IMR-90 (cell line): ENCODE data around the gene ESR1. TPM values are rescaled to one million over a fixed set of nuclear protein-coding genes. Genes with fewer than 3 reads are reported as not detected.

ENCODE experiments used
- ATAC-seq: fragments of 200-7000 bp; cut with Tn5 transposase; 2 replicates; pipeline ENCODE4 v1.9.1; 2020; ENCODE audit warnings: low read depth, mild to moderate bottlenecking, moderate library complexity
- BruUV-seq: library from RNA; stranded (reverse); fragments of 400-500 nt; replicated peaks from 2 replicates; lab custom pipeline; 2021; lab: Mats Ljungman, UMichigan
- CTCF ChIA-PET: fragments of 300-600 bp; formaldehyde crosslinking; extraction: SDS; loops from one replicate; lab custom pipeline; 2021; ENCODE audit warnings: antibody characterized with exemption; lab: Yijun Ruan, JAX
- POLR2A ChIA-PET: fragments of 300-600 bp; sonication (Branson Sonifier 250); formaldehyde crosslinking; loops from one replicate; lab custom pipeline; 2022; ENCODE audit warnings: antibody characterized with exemption; ENCODE audit not compliant: unreplicated experiment; lab: Charles Lee
- DNase-seq: peaks from one replicate; pipeline ENCODE4 v3.0.0; 2013
- H2AFZ ChIP-seq: replicated peaks from 2 replicates; pipeline ENCODE3; 2013; ENCODE audit warnings: low read length, mild to moderate bottlenecking; ENCODE audit not compliant: poor library complexity
- H2AK5ac ChIP-seq: 2 replicates; pipeline ENCODE4 v1.6.1; 2013; ENCODE audit warnings: low read depth, low read length, inconsistent platforms
- H2AK9ac ChIP-seq: replicated peaks from 2 replicates; pipeline ENCODE3; 2013; ENCODE audit warnings: mild to moderate bottlenecking, low read depth, low read length, moderate library complexity; ENCODE audit not compliant: poor library complexity
- H2BK120ac ChIP-seq: 2 replicates; pipeline ENCODE4 v1.6.1; 2013; ENCODE audit warnings: low read depth, low read length, inconsistent platforms
- H2BK15ac ChIP-seq: 3 replicates; pipeline ENCODE4 v1.6.1; 2013; ENCODE audit warnings: low read depth, low read length, inconsistent platforms
- H2BK20ac ChIP-seq: 2 replicates; pipeline ENCODE4 v1.6.1; 2013; ENCODE audit warnings: low read depth, mild to moderate bottlenecking, inconsistent platforms, low read length, moderate library complexity
- H2BK5ac ChIP-seq: 2 replicates; pipeline ENCODE4 v1.6.1; 2013; ENCODE audit warnings: mild to moderate bottlenecking, low read depth, low read length, inconsistent platforms; ENCODE audit not compliant: poor library complexity, severe bottlenecking
- H3K14ac ChIP-seq: replicated peaks from 2 replicates; pipeline ENCODE4 v1.6.1; 2013; ENCODE audit warnings: low read depth, low read length, inconsistent platforms
- H3K18ac ChIP-seq: 2 replicates; pipeline ENCODE4 v1.6.1; 2013; ENCODE audit warnings: low read depth, low read length, control low read depth
- H3K23ac ChIP-seq: 2 replicates; pipeline ENCODE4 v1.6.1; 2013; ENCODE audit warnings: low read depth, low read length, inconsistent platforms
- H3K27ac ChIP-seq: 2 replicates; pipeline ENCODE4 v1.5.1; 2013; ENCODE audit warnings: mild to moderate bottlenecking, control low read depth, low read length; ENCODE audit not compliant: insufficient read depth
- H3K27me3 ChIP-seq: 2 replicates; pipeline ENCODE4 v1.6.1; 2013; ENCODE audit warnings: low read length; ENCODE audit not compliant: control insufficient read depth, insufficient read depth
- H3K36me3 ChIP-seq: 2 replicates; pipeline ENCODE4 v1.6.1; 2013; ENCODE audit warnings: low read length, mixed read lengths; ENCODE audit not compliant: control insufficient read depth, insufficient read depth
- H3K4ac ChIP-seq: 2 replicates; pipeline ENCODE4 v1.6.1; 2013; ENCODE audit warnings: low read depth, low read length, inconsistent platforms
- H3K4me1 ChIP-seq: 2 replicates; pipeline ENCODE4 v1.6.1; 2013; ENCODE audit warnings: low read length, mixed read lengths; ENCODE audit not compliant: control insufficient read depth, insufficient read depth
- H3K4me2 ChIP-seq: 2 replicates; pipeline ENCODE4 v1.6.1; 2013; ENCODE audit warnings: low read depth, mild to moderate bottlenecking, control low read depth, low read length, moderate library complexity
- H3K4me3 ChIP-seq: 2 replicates; pipeline ENCODE4 v1.5.1; 2013; ENCODE audit warnings: low read depth, mild to moderate bottlenecking, control low read depth, low read length, moderate library complexity; ENCODE audit not compliant: insufficient read depth
- H3K56ac ChIP-seq: 2 replicates; pipeline ENCODE4 v1.6.1; 2013; ENCODE audit warnings: low read length, inconsistent platforms; ENCODE audit not compliant: insufficient read depth; ENCODE audit errors: extremely low read depth
- H3K79me1 ChIP-seq, 2 experiments: 2 replicates each; pipeline ENCODE4 v1.6.1; 2013; ENCODE audit warnings: low read length in 2 of 2, inconsistent platforms in 1 of 2, low read depth in 1 of 2
- H3K9ac ChIP-seq: 2 replicates; pipeline ENCODE4 v1.6.1; 2013; ENCODE audit warnings: low read depth, low read length, control low read depth
- H3K9me1 ChIP-seq: 2 replicates; pipeline ENCODE4 v1.6.1; 2013; ENCODE audit warnings: low read length, inconsistent platforms; ENCODE audit not compliant: insufficient read depth
- H3K9me3 ChIP-seq: 2 replicates; pipeline ENCODE4 v1.6.1; 2013; ENCODE audit warnings: low read length; ENCODE audit not compliant: control insufficient read depth, insufficient read depth
- H4K20me1 ChIP-seq: 2 replicates; pipeline ENCODE4 v1.6.1; 2013; ENCODE audit warnings: low read length, inconsistent platforms; ENCODE audit not compliant: insufficient read depth
- H4K5ac ChIP-seq: 2 replicates; pipeline ENCODE4 v1.6.1; 2013; ENCODE audit warnings: mild to moderate bottlenecking, low read depth, low read length, control low read depth
- H4K8ac ChIP-seq, 2 experiments: 2 replicates each; pipeline ENCODE4 v1.6.1; 2013; ENCODE audit warnings: low read depth in 2 of 2, low read length in 2 of 2, control low read depth in 1 of 2, inconsistent platforms in 1 of 2
- H4K91ac ChIP-seq: 2 replicates; pipeline ENCODE4 v1.6.1; 2013; ENCODE audit warnings: low read depth, low read length, inconsistent platforms; ENCODE audit not compliant: insufficient read depth
- BHLHE40 ChIP-seq: fragments of 150-350 bp; IDR thresholded peaks from 2 replicates; pipeline ENCODE4 v1.6.1; 2016; ENCODE audit warnings: mild to moderate bottlenecking, low read depth, low read length
- CEBPB ChIP-seq: IDR thresholded peaks from 2 replicates; pipeline ENCODE4 v1.6.1; 2012; ENCODE audit warnings: low read depth, low read length, improper control_type of control experiment
- ELK1 ChIP-seq: fragments of 150-350 bp; IDR thresholded peaks from 2 replicates; pipeline ENCODE4 v1.6.1; 2016; ENCODE audit warnings: low read depth, mild to moderate bottlenecking, low read length, moderate library complexity, borderline replicate concordance
- MAFK ChIP-seq: IDR thresholded peaks from 2 replicates; pipeline ENCODE4 v1.6.1; 2012; ENCODE audit warnings: low read depth, low read length, improper control_type of control experiment
- MAZ ChIP-seq: IDR thresholded peaks from 2 replicates; pipeline ENCODE4 v1.6.1; 2012; ENCODE audit warnings: low read depth, mild to moderate bottlenecking, low read length, improper control_type of control experiment, moderate library complexity, borderline replicate concordance
- MXI1 ChIP-seq: IDR thresholded peaks from 2 replicates; pipeline ENCODE4 v1.6.1; 2012; ENCODE audit warnings: low read depth, mild to moderate bottlenecking, low read length, moderate library complexity, borderline replicate concordance
- NFE2L2 ChIP-seq: fragments of 150-350 bp; IDR thresholded peaks from 2 replicates; pipeline ENCODE4 v1.6.1; 2016; ENCODE audit warnings: low read depth, mild to moderate bottlenecking, low read length
- RAD21 ChIP-seq: IDR thresholded peaks from 2 replicates; pipeline ENCODE4 v1.6.1; 2012; ENCODE audit warnings: low read length, improper control_type of control experiment
- RCOR1 ChIP-seq: IDR thresholded peaks from 2 replicates; pipeline ENCODE4 v1.6.1; 2012; ENCODE audit warnings: mild to moderate bottlenecking, low read length, improper control_type of control experiment; ENCODE audit not compliant: insufficient replicate concordance
- RFX5 ChIP-seq: IDR thresholded peaks from 2 replicates; pipeline ENCODE4 v1.8.0; 2012; ENCODE audit warnings: low read depth, mild to moderate bottlenecking, low read length, moderate library complexity
- SMC3 ChIP-seq: fragments of 150-350 bp; IDR thresholded peaks from 2 replicates; pipeline ENCODE4 v1.6.1; 2016; ENCODE audit warnings: low read depth, mild to moderate bottlenecking, antibody characterized with exemption, low read length, moderate library complexity
- WGBS, 2 experiments: methylation state at CpG; one replicate each; pipeline versions ENCODE4 v1.1.5 to v1.1.7; 2013; ENCODE audit warnings: missing lambda C conversion rate in 2 of 2; ENCODE audit not compliant: insufficient read length in 1 of 2; ENCODE audit errors: extremely low coverage in 2 of 2; 5-methylcytosine and 5-hydroxymethylcytosine counted together
- dilution Hi-C: fragments of 300-500 bp; cut with HindIII; formaldehyde crosslinking; loops from one replicate; pipeline ENCODE4 v1.14.3; 2018; ENCODE audit warnings: low sequenced_read_pairs; ENCODE audit not compliant: unreplicated experiment
- in situ Hi-C: fragments of 300-500 bp; cut with MboI; formaldehyde crosslinking; loops from 3 replicates; pipeline ENCODE4 v1.14.3; 2019; ENCODE audit warnings: low sequenced_read_pairs, inconsistent platforms, mixed read lengths
- intact Hi-C: fragments of 100-400 bp; cut with micrococcal nuclease; formaldehyde crosslinking; loops from 2 replicates; pipeline ENCODE4 v1.10.0; 2022
- polyA plus RNA-seq, 3 experiments: library from polyadenylated mRNA; depleted of rRNA; stranded (reverse); fragments of >200 nt; gene quantifications; 2 replicates each; pipeline ENCODE4 v1.2.3, GENCODE V29; 2012; ENCODE audit warnings: low replicate concordance in 1 of 3
- total RNA-seq: library from RNA; depleted of rRNA; stranded (reverse); fragments of >200 nt; gene quantifications from 2 replicates; pipeline ENCODE4 v1.2.3, GENCODE V29; 2012
- TF ChIP-seq, protein P1 (sequence below): fragments of 150-350 bp; IDR thresholded peaks from 2 replicates; pipeline ENCODE4 v1.6.1; 2017; ENCODE audit warnings: mild to moderate bottlenecking, antibody characterized with exemption, low read length, low read depth

ESR1 gene
- total and polyA plus RNA-seq, 2 of the 4 experiments (the other 2 are of a cell fraction), result not detected

GRCh38 chr6:151959086-151959485, 151.6 kb downstream of the ESR1 start:
- Histone ChIP-seq H3K27ac (no peak overlapping the region), H3K4me2 (no peak overlapping the region), H4K8ac (no peak overlapping the region), H2BK15ac (no peak overlapping the region), H3K9me3 (0 out of 2 replicates have a peak, but pooled peaks cover 3% of the 10 kb centered on the region), H3K79me1 (no peaks in the 10 kb centered on the region), H3K4me1 (no peaks in the 10 kb centered on the region), H3K18ac (no peak overlapping the region), H3K56ac (no peak overlapping the region), H4K91ac (no peak overlapping the region), H3K9ac (no peak overlapping the region), H3K14ac (no peak overlapping the region), H2BK120ac (no peak overlapping the region), H2BK20ac (no peak overlapping the region), H3K23ac (no peak overlapping the region), H3K36me3 (no peaks in the 10 kb centered on the region), H4K20me1 (no peaks in the 10 kb centered on the region), H3K4me3 (no peak overlapping the region), H2AK5ac (no peak overlapping the region), H2BK5ac (no peak overlapping the region), H3K4ac (no peak overlapping the region), H3K27me3 (no peaks in the 10 kb centered on the region), H2AFZ (no peak overlapping the region), H4K5ac (no peak overlapping the region), H2AK9ac (no peak overlapping the region), H3K9me1 (no peaks in the 10 kb centered on the region)
- no peak for DNase-seq
- in situ Hi-C loops (no loop called here), dilution Hi-C loops (no loop called here), intact Hi-C loops (no loop called here)
- TF ChIP-seq RCOR1 (no peak), RAD21 (no peak), NFE2L2 (no peak), MAFK (no peak), MAZ (no peak), BHLHE40 (no peak), MXI1 (no peak), SMC3 (no peak), CEBPB (no peak), ELK1 (no peak), RFX5 (no peak)
- TF ChIP-seq, protein P1, sequence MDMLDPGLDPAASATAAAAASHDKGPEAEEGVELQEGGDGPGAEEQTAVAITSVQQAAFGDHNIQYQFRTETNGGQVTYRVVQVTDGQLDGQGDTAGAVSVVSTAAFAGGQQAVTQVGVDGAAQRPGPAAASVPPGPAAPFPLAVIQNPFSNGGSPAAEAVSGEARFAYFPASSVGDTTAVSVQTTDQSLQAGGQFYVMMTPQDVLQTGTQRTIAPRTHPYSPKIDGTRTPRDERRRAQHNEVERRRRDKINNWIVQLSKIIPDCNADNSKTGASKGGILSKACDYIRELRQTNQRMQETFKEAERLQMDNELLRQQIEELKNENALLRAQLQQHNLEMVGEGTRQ, result no peak
- POLR2A ChIA-PET, result no interaction called here
- WGBS, 2 experiments, result no CpG with 5 or more reads among the region's 3 CpGs
- CTCF ChIA-PET, result no interaction called here
- BruUV-seq, result no TSS peak
- no peak for ATAC-seq
